ENCODE measurements around the gene MFSD11.

Gene MFSD11

DNA sequence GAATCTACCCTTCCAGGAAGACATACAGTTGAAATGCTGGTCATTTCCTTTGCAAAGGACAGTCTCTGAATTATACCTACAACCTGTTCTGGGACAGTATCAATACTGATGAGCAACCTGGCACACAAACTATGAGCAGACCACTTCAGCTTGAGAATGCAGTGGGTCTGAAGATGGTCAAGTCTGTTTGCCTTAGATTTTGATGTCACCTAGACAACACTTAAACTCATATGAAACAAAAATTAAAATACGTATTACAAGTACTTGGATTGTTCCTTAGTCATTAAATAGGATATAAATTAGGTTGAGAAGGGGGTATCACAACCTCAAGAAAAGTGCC lies 4.3 kb upstream of the MFSD11 start:
- peak overlapping the region; percentile 67 for H3K4me3 ChIP-seq (ENCODE audit: low read depth, low read length)
- no peak for DNase-seq (ENCODE audit: low read depth)

DNA sequence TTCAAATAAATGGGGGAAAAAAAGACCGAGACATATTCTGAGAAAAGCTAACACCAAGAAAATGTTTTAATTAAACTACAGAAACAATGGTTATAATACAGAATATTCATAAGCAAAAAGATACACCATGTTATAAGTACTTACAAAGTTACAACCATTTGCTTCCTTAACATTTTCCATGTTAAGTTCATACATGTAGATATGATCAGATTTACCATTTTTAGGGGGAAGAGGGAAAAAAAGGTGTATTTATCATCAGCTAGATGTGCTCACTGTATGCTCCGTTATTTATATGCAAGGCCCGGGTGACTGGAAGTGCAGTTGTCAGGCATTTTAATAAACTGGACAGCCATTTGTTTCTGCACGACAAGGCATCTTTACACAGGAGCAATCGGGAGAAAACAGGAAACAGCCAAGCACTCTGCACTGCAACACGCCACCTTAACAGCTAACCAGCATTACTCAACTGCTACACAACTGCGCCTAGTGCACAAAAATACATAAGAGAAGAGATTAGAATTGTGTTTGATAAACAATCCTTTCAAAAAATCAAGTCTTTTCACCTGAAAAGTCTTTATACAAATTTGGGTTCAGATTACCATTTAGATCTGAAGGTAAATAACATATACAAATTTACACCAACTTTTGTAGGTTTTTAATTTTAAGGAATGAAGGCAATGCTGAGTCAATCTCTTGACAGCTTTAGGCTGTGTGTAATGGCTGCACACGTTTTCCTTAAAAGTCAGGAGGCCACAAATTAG lies 3.7 kb upstream of the MFSD11 start:
- TF ChIP-seq, protein P1, sequence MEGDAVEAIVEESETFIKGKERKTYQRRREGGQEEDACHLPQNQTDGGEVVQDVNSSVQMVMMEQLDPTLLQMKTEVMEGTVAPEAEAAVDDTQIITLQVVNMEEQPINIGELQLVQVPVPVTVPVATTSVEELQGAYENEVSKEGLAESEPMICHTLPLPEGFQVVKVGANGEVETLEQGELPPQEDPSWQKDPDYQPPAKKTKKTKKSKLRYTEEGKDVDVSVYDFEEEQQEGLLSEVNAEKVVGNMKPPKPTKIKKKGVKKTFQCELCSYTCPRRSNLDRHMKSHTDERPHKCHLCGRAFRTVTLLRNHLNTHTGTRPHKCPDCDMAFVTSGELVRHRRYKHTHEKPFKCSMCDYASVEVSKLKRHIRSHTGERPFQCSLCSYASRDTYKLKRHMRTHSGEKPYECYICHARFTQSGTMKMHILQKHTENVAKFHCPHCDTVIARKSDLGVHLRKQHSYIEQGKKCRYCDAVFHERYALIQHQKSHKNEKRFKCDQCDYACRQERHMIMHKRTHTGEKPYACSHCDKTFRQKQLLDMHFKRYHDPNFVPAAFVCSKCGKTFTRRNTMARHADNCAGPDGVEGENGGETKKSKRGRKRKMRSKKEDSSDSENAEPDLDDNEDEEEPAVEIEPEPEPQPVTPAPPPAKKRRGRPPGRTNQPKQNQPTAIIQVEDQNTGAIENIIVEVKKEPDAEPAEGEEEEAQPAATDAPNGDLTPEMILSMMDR (IDR thresholded peaks at IDR 0.05; ENCODE audit: insufficient read depth, low read depth, low read length, missing control alignments) = no peak
- DNase-seq (ENCODE audit: low read depth) = peak; percentile 37
- peak overlapping the region; percentile 67 for H3K4me3 ChIP-seq (ENCODE audit: low read depth, low read length)

More for the DNA sequence above, 4.3 kb upstream of the MFSD11 start:
- TF ChIP-seq, protein P1 (IDR thresholded peaks at IDR 0.05; ENCODE audit: insufficient read depth, low read depth, low read length, missing control alignments) = no peak

- TF ChIP-seq, protein P1 (IDR thresholded peaks at IDR 0.05; ENCODE audit: insufficient read depth, low read depth, low read length, missing control alignments) = no peak
- H3K4me3 ChIP-seq (ENCODE audit: low read depth, low read length) = peak overlapping the region; percentile 67
- DNase-seq (ENCODE audit: low read depth) = peak; percentile 75
Measured at GRCh38 chr17:76735006-76735405, 2.9 kb upstream of the MFSD11 start.

DNA sequence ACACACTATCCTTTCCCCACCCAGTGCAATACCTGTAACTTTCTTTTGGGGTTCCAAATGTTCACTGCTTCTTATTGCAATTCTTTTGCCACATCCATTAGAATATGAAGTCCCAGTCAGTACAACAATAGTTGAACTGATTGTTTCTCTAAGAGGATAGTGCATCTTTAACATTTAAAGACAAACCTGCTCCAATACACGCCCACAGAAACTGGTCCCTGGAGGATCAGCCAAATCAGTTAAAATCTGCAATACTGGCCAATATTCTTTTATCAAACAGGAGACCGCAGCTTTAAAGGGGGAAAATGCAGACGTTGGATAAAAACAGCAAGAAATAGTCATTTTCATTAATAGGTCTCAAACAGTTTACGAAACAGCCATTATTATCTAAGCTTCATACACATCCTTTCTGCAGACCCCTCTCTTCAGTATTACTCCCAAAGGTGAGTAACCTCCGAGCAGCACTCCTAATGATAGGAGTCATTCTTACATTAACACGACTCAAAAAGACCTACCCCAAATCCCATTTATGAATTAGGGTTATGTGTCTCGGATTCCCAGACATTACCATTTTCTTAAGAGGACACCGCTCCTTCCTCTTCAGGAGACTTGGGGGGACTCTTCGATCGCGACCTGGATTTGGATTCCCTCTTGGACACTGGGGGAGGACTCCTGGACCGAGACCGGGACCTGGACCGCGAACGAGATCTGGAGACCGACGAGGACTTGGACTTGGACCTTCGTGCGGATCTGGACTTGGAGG lies 2.2 kb upstream of the MFSD11 start:
- H3K4me3 ChIP-seq (ENCODE audit: low read depth, low read length) = peak overlapping the region; percentile 67
- DNase-seq (ENCODE audit: low read depth) = no peak
- TF ChIP-seq, protein P1 (IDR thresholded peaks at IDR 0.05; ENCODE audit: insufficient read depth, low read depth, low read length, missing control alignments) = no peak

GRCh38 chr17:76736349-76737081 lies 1.4 kb upstream of the MFSD11 start:
- DNase-seq (ENCODE audit: low read depth) = peak; percentile 72
- TF ChIP-seq, protein P1 (IDR thresholded peaks at IDR 0.05; ENCODE audit: insufficient read depth, low read depth, low read length, missing control alignments) = no peak
- H3K4me3 ChIP-seq (ENCODE audit: low read depth, low read length) = peak overlapping the region; percentile 67

DNA sequence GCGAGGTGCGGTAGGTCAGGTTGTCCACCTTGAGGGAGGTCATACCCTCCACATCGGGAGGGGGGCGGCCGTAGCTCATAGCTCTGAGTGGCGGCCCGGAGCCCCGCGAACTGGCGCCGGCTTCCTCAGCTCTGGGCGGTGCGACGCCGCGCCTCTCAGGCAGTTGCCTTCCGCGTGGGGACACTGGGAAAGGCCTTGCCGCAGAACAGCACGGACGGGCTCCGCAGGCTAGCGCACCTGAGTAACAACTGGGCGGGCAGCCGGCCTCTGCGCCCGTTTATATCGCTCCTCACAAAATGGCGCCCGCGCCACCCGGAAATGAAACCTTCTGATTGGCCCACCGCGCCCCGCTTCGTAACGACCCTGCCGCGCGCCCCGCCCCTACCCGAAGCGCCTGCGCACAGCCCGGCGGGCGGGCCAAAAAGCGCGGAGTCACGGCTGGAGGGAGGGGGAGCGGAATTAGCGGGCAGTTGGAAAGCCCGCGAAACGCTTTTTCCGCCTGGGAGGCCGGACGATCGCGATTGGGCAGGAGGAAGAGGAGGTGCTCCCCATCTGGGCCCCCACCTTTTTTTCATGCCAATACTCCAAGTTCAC lies 740 bp upstream of the MFSD11 start, which contains the start of gene SRSF2:
SRSF2 (minus strand) TSS at position 250 of the 594 bp plus-strand sequence; CDS start at position 79, 171 bp downstream.
- DNase-seq (ENCODE audit: low read depth) = peak; percentile 99
- peak within 1 kb of the TSS; percentile 87 for H3K4me3 ChIP-seq (ENCODE audit: low read depth, low read length)
- TF ChIP-seq, protein P1 (IDR thresholded peaks at IDR 0.05; ENCODE audit: insufficient read depth, low read depth, low read length, missing control alignments) = no peak

All from GM12865 (cell line).